Hepatocyte (in vitro differentiated cells): ENCODE results near the gene AP1S3.

Experiments used
- CTCF ChIP-seq: fragments of 200-600 bp; sonication (generic); IDR thresholded peaks from 2 replicates; pipeline ENCODE4 v1.5.1; 2016; ENCODE audit warnings: antibody characterized with exemption, mild to moderate bottlenecking; ENCODE audit not compliant: poor library complexity
- EZH2 ChIP-seq: fragments of 200-600 bp; sonication (generic); IDR thresholded peaks from 2 replicates; pipeline ENCODE4 v1.6.1; 2016; ENCODE audit warnings: antibody characterized with exemption, mild to moderate bottlenecking, borderline replicate concordance
- EZH2phosphoT487 ChIP-seq: fragments of 200-600 bp; sonication (generic); IDR thresholded peaks from one replicate; pipeline ENCODE4 v1.6.1; 2018; ENCODE audit warnings: antibody characterized with exemption, mild to moderate bottlenecking, low read depth, moderate library complexity; ENCODE audit not compliant: unreplicated experiment, severe bottlenecking

GRCh38 chr2:223837287-223838061, at the start of gene AP1S3:
- TF ChIP-seq EZH2phosphoT487, result no peak
- TF ChIP-seq CTCF, result peak; percentile 2
- no peak for TF ChIP-seq EZH2
